Mucosa of descending colon (tissue), 3 donors: Measurements from ENCODE around the gene SRSF2. TPM values are rescaled to one million over a fixed set of nuclear protein-coding genes. Genes with fewer than 3 reads are reported as not detected.

Source experiments
- ATAC-seq: fragments of 200-7000 bp; cut with Tn5 transposase; one replicate; pipeline ENCODE4 v1.9.1; 2020; ENCODE audit warnings: mild to moderate bottlenecking, moderate library complexity
- DNase-seq, 3 donors: peaks; one replicate each; pipeline ENCODE4 v3.0.0-alpha.2; 2020
- H3K36me3 ChIP-seq: fragments of 200-600 bp; one replicate; pipeline ENCODE4 v1.8.0; 2021; ENCODE audit warnings: low read depth, mild to moderate bottlenecking
- H3K4me1 ChIP-seq: fragments of 200-600 bp; one replicate; pipeline ENCODE4 v1.8.0; 2021; ENCODE audit warnings: low read depth, mild to moderate bottlenecking
- H3K4me3 ChIP-seq: fragments of 200-600 bp; one replicate; pipeline ENCODE4 v1.8.0; 2021; ENCODE audit warnings: mild to moderate bottlenecking
- H3K9me3 ChIP-seq: fragments of 200-600 bp; one replicate; pipeline ENCODE4 v1.8.0; 2021; ENCODE audit warnings: mild to moderate bottlenecking
- CTCF ChIP-seq: fragments of 200-600 bp; IDR thresholded peaks from one replicate; pipeline ENCODE4 v1.8.0; 2022; ENCODE audit warnings: antibody characterized with exemption, mild to moderate bottlenecking
- intact Hi-C, 2 donors: fragments of 100-400 bp; cut with DNase I in 1 of 2; cut with micrococcal nuclease in 1 of 2; formaldehyde crosslinking; loops; one replicate each; pipeline versions ENCODE4 v1.11.0 to v1.11.1; 2022; cut with DNase I, micrococcal nuclease
- total RNA-seq, 3 donors: library from RNA; stranded (reverse); fragmentation: NEBNext Ultra II Directional in 2 of 3; extraction: Animal tissue kit (Norgen Biotek cat#: 25700) in 2 of 3; gene quantifications; one replicate each; pipeline versions ENCODE4 v1.2.1 to v1.2.4, GENCODE V29; 2021 to 2023
- donor health status: DM: no; HTN: no; CAD: no; lungs with moderate emphysema.
- donor health status: DM: no; HTN: no; CAD: no.
- donor health status: DM: no; HTN: yes; CAD: no.

The SRSF2 gene
- total RNA-seq, 3 donors from 2014 or later: 130 to 166 (median 134) TPM

GRCh38 chr17:76736349-76737081 lies 616 bp downstream of the SRSF2 start:
- intact Hi-C loops: no loop called here
- peak overlapping the region; percentile 97 for H3K4me3 ChIP-seq
- TF ChIP-seq CTCF: peak; percentile 35
- ATAC-seq (peak; percentile 56), DNase-seq (peak; percentile 83 to 89 (median 88))
- no peaks in the 10 kb centered on the region for H3K36me3 ChIP-seq
- peaks cover 26% of the 10 kb centered on the region for H3K4me1 ChIP-seq
- no peaks in the 10 kb centered on the region for H3K9me3 ChIP-seq

- H3K4me3 ChIP-seq: peak overlapping the region; percentile 97
- DNase-seq (no peak), ATAC-seq (no peak)
- no peaks in the 10 kb centered on the region for H3K9me3 ChIP-seq
- TF ChIP-seq CTCF: no peak
- intact Hi-C loops: no loop called here
- H3K36me3 ChIP-seq: no peaks in the 10 kb centered on the region
- peaks cover 26% of the 10 kb centered on the region for H3K4me1 ChIP-seq
These were observed 1.4 kb downstream of the SRSF2 start for GRCh38 chr17:76735586-76736348.

- no peaks in the 10 kb centered on the region for H3K36me3 ChIP-seq
- intact Hi-C loops: no loop called here
- H3K4me3 ChIP-seq: no peak overlapping the region
- peaks cover 26% of the 10 kb centered on the region for H3K4me1 ChIP-seq
- no peak for TF ChIP-seq CTCF
- H3K9me3 ChIP-seq: no peaks in the 10 kb centered on the region
- ATAC-seq: no peak
- DNase-seq: no peak
These were observed 2.1 kb downstream of the SRSF2 start for GRCh38 chr17:76735006-76735405.

- H3K36me3 ChIP-seq: no peaks in the 10 kb centered on the region
- H3K9me3 ChIP-seq: no peaks in the 10 kb centered on the region
- TF ChIP-seq CTCF: no peak
- ATAC-seq (no peak), DNase-seq (no peak)
- no peak overlapping the region for H3K4me3 ChIP-seq
- H3K4me1 ChIP-seq: peaks cover 21% of the 10 kb centered on the region
- intact Hi-C loops: no loop called here
These were observed 2.9 kb downstream of the SRSF2 start for GRCh38 chr17:76734080-76734840.

- Histone ChIP-seq H3K9me3 (no peaks in the 10 kb centered on the region), H3K36me3 (no peaks in the 10 kb centered on the region), H3K4me3 (no peak overlapping the region), H3K4me1 (peaks cover 16% of the 10 kb centered on the region)
- no peak for TF ChIP-seq CTCF
- no peak for ATAC-seq
- no peak for DNase-seq
- intact Hi-C loops: no loop called here
These were observed 3.5 kb downstream of the SRSF2 start for GRCh38 chr17:76733618-76733957.
